ENCODE data around the gene REXO2.

DNA sequence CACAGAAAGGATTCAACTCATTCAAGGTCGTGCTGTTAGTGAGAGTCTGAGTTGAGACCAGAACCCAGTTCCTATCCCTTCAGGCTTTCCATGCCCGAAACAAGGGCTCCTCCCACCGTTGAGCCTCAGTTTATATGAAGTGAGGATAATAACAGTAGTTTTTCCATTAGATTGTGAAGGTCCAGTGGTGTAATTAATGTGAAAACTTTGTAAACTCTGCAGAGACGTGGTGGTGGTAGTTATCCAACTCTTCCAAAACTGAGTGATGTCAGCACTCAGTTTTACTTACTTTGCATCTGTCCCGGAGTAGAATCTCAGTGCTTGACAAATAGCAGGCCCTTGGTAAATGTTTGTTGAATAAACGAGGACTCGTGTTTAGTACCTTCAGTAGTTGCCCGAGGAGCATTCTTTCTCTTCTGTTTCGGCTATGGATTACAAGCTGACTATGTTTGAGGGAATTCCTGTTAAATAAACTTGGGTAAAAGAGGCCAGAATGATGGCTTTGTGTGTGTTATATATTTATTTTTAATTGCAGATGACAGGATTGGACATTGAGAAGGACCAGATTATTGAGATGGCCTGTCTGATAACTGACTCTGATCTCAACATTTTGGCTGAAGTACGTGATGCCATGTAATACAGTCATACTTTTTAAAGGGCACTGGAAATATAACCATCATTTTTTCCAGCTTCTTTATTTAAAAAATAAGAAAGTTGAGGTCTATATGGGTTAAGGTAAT, 1.0 kb downstream of the REXO2 start:
- TF ChIP-seq, protein P1, sequence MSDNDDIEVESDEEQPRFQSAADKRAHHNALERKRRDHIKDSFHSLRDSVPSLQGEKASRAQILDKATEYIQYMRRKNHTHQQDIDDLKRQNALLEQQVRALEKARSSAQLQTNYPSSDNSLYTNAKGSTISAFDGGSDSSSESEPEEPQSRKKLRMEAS (IDR thresholded peaks at IDR 0.05): no peak
- TF ChIP-seq, protein P2, sequence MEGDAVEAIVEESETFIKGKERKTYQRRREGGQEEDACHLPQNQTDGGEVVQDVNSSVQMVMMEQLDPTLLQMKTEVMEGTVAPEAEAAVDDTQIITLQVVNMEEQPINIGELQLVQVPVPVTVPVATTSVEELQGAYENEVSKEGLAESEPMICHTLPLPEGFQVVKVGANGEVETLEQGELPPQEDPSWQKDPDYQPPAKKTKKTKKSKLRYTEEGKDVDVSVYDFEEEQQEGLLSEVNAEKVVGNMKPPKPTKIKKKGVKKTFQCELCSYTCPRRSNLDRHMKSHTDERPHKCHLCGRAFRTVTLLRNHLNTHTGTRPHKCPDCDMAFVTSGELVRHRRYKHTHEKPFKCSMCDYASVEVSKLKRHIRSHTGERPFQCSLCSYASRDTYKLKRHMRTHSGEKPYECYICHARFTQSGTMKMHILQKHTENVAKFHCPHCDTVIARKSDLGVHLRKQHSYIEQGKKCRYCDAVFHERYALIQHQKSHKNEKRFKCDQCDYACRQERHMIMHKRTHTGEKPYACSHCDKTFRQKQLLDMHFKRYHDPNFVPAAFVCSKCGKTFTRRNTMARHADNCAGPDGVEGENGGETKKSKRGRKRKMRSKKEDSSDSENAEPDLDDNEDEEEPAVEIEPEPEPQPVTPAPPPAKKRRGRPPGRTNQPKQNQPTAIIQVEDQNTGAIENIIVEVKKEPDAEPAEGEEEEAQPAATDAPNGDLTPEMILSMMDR (IDR thresholded peaks at IDR 0.05; ENCODE audit: low read depth, low read length, missing input control): no peak
- no peak for TF ChIP-seq RAD21 (IDR thresholded peaks at IDR 0.05)
